BLaER1 treated with 17β-estradiol and CSF1 and Interleukin-3, amounts not matched to agents 10 nM and 100 nM (cell line): ENCODE data around the gene GLB1L2.
A peak's percentile ranks its signal among the peaks of the same experiment; 100 is the strongest.
"Not testable (repeated sequence)": the region's sequence is repeated elsewhere in the genome, so short reads cannot be mapped to it uniquely, and the experiment has no call there.

Source experiments
- H3K27ac ChIP-seq, 11 experiments: shearing (Covaris generic); formaldehyde crosslinking; 2 replicates each; pipeline ENCODE4 v1.8.1; 2022
- H3K27me3 ChIP-seq, 11 experiments: shearing (Covaris generic); formaldehyde crosslinking; 2 replicates each; pipeline ENCODE4 v1.8.1; 2022
- H3K36me3 ChIP-seq, 11 experiments: shearing (Covaris generic); formaldehyde crosslinking; 2 replicates each; pipeline ENCODE4 v1.8.1; 2022
- H3K4me1 ChIP-seq, 10 experiments: shearing (Covaris generic); formaldehyde crosslinking; 2 replicates each; pipeline ENCODE4 v1.8.1; 2022
- H3K4me2 ChIP-seq, 11 experiments: shearing (Covaris generic); formaldehyde crosslinking; 2 replicates each; pipeline ENCODE4 v1.8.1; 2022
- H3K4me3 ChIP-seq, 10 experiments: shearing (Covaris generic); formaldehyde crosslinking; 2 replicates each; pipeline ENCODE4 v1.8.1; 2022
- H3K9ac ChIP-seq, 11 experiments: shearing (Covaris generic); formaldehyde crosslinking; 2 replicates each; pipeline ENCODE4 v1.8.1; 2022
- H3K9me3 ChIP-seq, 11 experiments: shearing (Covaris generic); formaldehyde crosslinking; replicated peaks in 1 of 11; 2 replicates each; pipeline ENCODE4 v1.8.1; 2022
- H4K20me1 ChIP-seq, 11 experiments: shearing (Covaris generic); formaldehyde crosslinking; 2 replicates each; pipeline ENCODE4 v1.8.1; 2022
- Cebpa-rat ChIP-seq, 11 experiments: shearing (Covaris generic); IDR thresholded peaks; 2 replicates each; pipeline ENCODE4 v1.8.1; 2022

Gene GLB1L2

DNA sequence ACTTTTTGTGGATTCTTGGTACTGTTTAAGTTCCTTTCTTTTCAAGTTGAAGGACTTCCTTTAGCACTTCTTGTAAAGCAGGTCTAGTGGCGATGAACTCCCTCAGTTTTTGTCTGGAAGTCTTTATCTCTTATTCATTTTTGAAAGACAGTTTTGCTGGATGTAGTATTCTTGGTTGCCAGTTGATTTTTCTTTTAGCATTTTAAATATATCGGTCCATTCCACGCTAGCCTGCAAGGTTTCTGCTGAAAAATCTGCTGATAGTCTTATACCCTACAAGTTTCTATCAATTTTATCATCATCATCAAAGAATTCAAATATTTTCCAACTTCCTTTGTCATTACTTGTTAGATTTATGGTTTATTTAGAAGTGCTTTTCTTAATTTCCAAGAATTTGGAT, 14.7 kb upstream of the GLB1L2 start:
- Histone ChIP-seq H4K20me1 (no peaks in the 10 kb centered on the region), H3K4me3 (no peak overlapping the region), H3K36me3 (no peaks in the 10 kb centered on the region), H3K27ac (no peak overlapping the region), H3K27me3 (no peaks in the 10 kb centered on the region), H3K9me3 (peaks cover 18 to 50% (median 31%) of the 10 kb centered on the region in 11 experiments), H3K9ac (no peak overlapping the region), H3K4me2 (no peak overlapping the region), H3K4me1 (peaks cover 0 to 11% (median 0%) of the 10 kb centered on the region in 10 experiments; a peak in 3 of 20 replicates)
- TF ChIP-seq Cebpa-rat (IDR thresholded peaks at IDR 0.05), result no peak

- not testable (repeated sequence) for H3K27ac ChIP-seq, H3K27me3 ChIP-seq, H3K4me1 ChIP-seq, H3K36me3 ChIP-seq, H3K4me3 ChIP-seq, H3K4me2 ChIP-seq, H3K9ac ChIP-seq, H4K20me1 ChIP-seq
- peaks cover 17 to 53% (median 29%) of the 10 kb centered on the region in 11 experiments for H3K9me3 ChIP-seq
Observed at GRCh38 chr11:134321373-134321772, 10.4 kb upstream of the GLB1L2 start.

DNA sequence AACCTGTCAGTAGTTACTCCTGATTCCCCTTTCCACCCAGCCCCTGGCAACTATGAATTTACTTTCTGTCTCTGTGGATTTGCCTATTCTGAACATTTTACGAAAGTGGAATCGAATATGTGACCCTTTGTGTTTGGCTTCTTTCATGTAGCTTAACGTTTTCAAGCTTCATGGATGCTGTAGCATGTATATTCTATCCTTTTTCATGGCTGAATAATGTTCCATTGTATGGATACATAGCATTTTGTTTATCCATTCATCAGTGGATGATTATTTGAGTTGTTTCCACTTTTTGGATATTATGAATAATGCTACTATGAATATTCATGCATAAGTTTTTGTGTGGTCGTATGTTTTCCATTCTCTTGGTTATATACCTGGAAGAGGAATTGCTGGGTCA, 9.2 kb upstream of the GLB1L2 start:
- no peak overlapping the region for H3K9ac ChIP-seq
- H3K4me2 ChIP-seq, result no peak overlapping the region
- H3K27me3 ChIP-seq, result no peaks in the 10 kb centered on the region
- TF ChIP-seq Cebpa-rat (IDR thresholded peaks at IDR 0.05), result no peak
- H3K36me3 ChIP-seq, result no peaks in the 10 kb centered on the region
- H3K9me3 ChIP-seq, result peaks cover 6 to 41% (median 20%) of the 10 kb centered on the region in 11 experiments; a peak in 15 of 22 replicates
- no peak overlapping the region for H3K4me3 ChIP-seq
- no peaks in the 10 kb centered on the region for H4K20me1 ChIP-seq
- H3K4me1 ChIP-seq, result no peaks in the 10 kb centered on the region
- no peak overlapping the region for H3K27ac ChIP-seq

DNA sequence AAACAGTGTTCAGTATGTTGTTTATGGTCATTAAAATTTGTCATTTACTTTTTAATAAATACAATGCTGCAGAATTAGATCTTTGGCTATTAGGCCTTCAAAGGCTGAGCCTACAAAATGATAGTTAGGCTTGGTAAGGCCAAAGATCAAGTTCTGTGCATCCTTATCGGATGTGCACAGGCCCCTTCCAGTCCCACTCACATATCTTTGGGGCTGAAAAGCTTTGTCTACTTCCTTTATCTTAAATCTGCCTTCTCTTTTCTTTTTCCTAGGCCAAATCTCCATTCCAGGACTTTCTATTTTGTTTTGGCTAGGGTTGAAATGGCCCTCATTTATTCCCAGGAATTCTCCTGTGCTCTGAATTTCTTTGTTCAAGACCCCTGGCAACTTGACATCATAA, 3.4 kb upstream of the GLB1L2 start:
- Histone ChIP-seq H3K4me2 (no peak overlapping the region), H3K9ac (no peak overlapping the region), H3K27me3 (peaks cover 25 to 36% (median 33%) of the 10 kb centered on the region in 11 experiments), H3K36me3 (no peaks in the 10 kb centered on the region), H3K27ac (no peak overlapping the region), H3K4me1 (peaks cover 11 to 24% (median 15%) of the 10 kb centered on the region in 10 experiments; a peak in 19 of 20 replicates), H4K20me1 (peaks cover 0 to 14% (median 0%) of the 10 kb centered on the region in 11 experiments; a peak in 5 of 22 replicates), H3K9me3 (no peaks in the 10 kb centered on the region), H3K4me3 (no peak overlapping the region)
- TF ChIP-seq Cebpa-rat (IDR thresholded peaks at IDR 0.05), result no peak

DNA sequence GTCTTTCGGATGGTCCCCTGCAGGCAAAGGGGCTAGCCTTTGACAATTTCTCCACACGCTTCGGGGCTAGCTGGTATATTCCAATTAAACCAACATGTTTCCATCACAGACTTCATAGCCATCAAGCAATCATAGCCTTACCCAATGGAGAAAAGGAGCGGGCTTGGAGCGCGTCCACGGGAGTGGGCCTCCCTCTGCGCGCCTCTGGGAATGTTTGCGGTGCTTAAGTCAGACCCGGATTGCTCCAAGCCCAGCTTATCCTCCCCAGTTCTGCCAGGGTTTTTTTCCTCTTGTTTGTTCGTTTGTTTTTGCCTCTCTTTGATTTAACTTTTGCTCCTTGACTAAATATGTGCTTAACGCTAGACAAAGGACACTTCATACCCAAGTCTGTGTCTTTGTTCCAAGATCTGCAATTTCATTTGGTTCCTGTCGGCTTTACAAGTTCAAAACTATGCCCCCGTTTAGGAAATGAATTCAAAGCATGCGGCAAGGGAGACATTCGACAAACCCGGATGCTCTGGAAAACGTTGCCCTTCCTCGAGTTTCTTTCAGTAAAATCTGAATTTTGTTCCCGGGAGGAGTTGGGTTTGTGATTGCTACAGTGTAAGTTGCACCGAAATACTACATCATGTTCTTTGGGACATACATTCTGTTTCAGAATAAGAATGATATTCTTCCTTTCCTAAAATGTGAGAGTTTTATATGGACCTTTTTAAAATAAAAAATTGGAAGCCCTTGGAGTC, 1.0 kb upstream of the GLB1L2 start:
- H3K4me2 ChIP-seq, result peak overlapping the region; percentile 78 to 99 (median 88); a peak in 21 of 22 replicates
- H3K4me3 ChIP-seq, result peak overlapping the region; percentile 46 to 66 (median 55); a peak in 16 of 20 replicates
- no peak for TF ChIP-seq Cebpa-rat (IDR thresholded peaks at IDR 0.05)
- H3K9me3 ChIP-seq, result no peaks in the 10 kb centered on the region
- peak overlapping the region in 1 of 11 experiments; percentile 33; a peak in 2 of 22 replicates for H3K9ac ChIP-seq
- peaks cover 25 to 42% (median 39%) of the 10 kb centered on the region in 11 experiments for H3K27me3 ChIP-seq
- peaks cover 12 to 28% (median 18%) of the 10 kb centered on the region in 10 experiments for H3K4me1 ChIP-seq
- no peaks in the 10 kb centered on the region for H3K36me3 ChIP-seq
- H3K27ac ChIP-seq, result no peak overlapping the region
- peaks cover 0 to 17% (median 0%) of the 10 kb centered on the region in 11 experiments; a peak in 6 of 22 replicates for H4K20me1 ChIP-seq

GRCh38 chr11:134332189-134332631, 422 bp downstream of the GLB1L2 start:
- H3K4me1 ChIP-seq, result peaks cover 12 to 28% (median 18%) of the 10 kb centered on the region in 10 experiments
- H4K20me1 ChIP-seq, result peaks cover 0 to 17% (median 0%) of the 10 kb centered on the region in 11 experiments; a peak in 6 of 22 replicates
- H3K36me3 ChIP-seq, result no peaks in the 10 kb centered on the region
- no peak for TF ChIP-seq Cebpa-rat (IDR thresholded peaks at IDR 0.05)
- peak overlapping the region; percentile 52 to 74 (median 64) for H3K4me3 ChIP-seq
- H3K4me2 ChIP-seq, result peak overlapping the region; percentile 96 to 100 (median 99)
- peak overlapping the region; percentile 27 to 75 (median 61); a peak in 18 of 22 replicates for H3K9ac ChIP-seq
- H3K9me3 ChIP-seq, result no peaks in the 10 kb centered on the region
- H3K27ac ChIP-seq, result peak overlapping the region in 8 of 11 experiments; percentile 8 to 42 (median 28); a peak in 7 of 22 replicates
- H3K27me3 ChIP-seq, result peaks cover 25 to 42% (median 39%) of the 10 kb centered on the region in 11 experiments

- Histone ChIP-seq H3K27me3 (peaks cover 25 to 42% (median 39%) of the 10 kb centered on the region in 11 experiments), H4K20me1 (peaks cover 0 to 17% (median 0%) of the 10 kb centered on the region in 11 experiments; a peak in 6 of 22 replicates), H3K9me3 (no peaks in the 10 kb centered on the region), H3K4me1 (peaks cover 12 to 28% (median 18%) of the 10 kb centered on the region in 10 experiments), H3K4me3 (peak overlapping the region in 2 of 10 experiments; percentile 60 to 66; a peak in 7 of 20 replicates), H3K4me2 (peak overlapping the region; percentile 96 to 100 (median 99); a peak in 17 of 22 replicates), H3K27ac (no peak overlapping the region), H3K9ac (no peak overlapping the region), H3K36me3 (no peaks in the 10 kb centered on the region)
- no peak for TF ChIP-seq Cebpa-rat (IDR thresholded peaks at IDR 0.05)
Observed at GRCh38 chr11:134332782-134333181, 994 bp downstream of the GLB1L2 start.

DNA sequence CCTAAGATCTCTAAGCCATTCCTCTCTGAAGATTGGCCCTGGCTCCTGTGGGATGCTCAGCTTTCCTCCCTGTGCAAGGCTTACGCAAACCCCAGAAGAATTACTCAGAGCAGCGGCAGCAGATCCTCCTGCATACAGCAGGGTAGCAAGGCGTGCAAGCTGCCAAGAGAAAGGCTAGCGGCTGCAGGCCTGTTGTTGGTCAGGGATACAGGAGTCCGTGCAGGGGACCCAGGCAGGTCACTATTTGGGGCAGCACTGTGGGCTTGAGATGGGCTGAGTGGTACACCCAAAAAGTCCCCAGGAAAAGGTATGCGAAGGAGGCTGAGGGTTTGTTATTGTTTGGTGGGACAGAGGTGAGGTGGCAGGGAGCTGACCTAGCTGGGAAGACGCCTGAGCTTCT, 1.5 kb downstream of the GLB1L2 start:
- TF ChIP-seq Cebpa-rat (IDR thresholded peaks at IDR 0.05), result no peak
- Histone ChIP-seq H3K9me3 (no peaks in the 10 kb centered on the region), H3K9ac (no peak overlapping the region), H3K27me3 (peaks cover 25 to 42% (median 39%) of the 10 kb centered on the region in 11 experiments), H3K36me3 (no peaks in the 10 kb centered on the region), H3K4me3 (no peak overlapping the region), H3K4me1 (peaks cover 12 to 28% (median 18%) of the 10 kb centered on the region in 10 experiments), H3K4me2 (peak overlapping the region in 6 of 11 experiments; percentile 13 to 99 (median 29); a peak in 8 of 22 replicates), H4K20me1 (peaks cover 0 to 17% (median 0%) of the 10 kb centered on the region in 11 experiments; a peak in 6 of 22 replicates), H3K27ac (no peak overlapping the region)

- Histone ChIP-seq H3K4me2 (peak overlapping the region in 5 of 11 experiments; percentile 13 to 38 (median 27); a peak in 9 of 22 replicates), H3K4me3 (no peak overlapping the region), H3K9me3 (no peaks in the 10 kb centered on the region), H3K27ac (no peak overlapping the region), H3K27me3 (peaks cover 25 to 42% (median 39%) of the 10 kb centered on the region in 11 experiments), H3K9ac (no peak overlapping the region), H3K36me3 (no peaks in the 10 kb centered on the region), H4K20me1 (peaks cover 0 to 17% (median 0%) of the 10 kb centered on the region in 11 experiments; a peak in 6 of 22 replicates), H3K4me1 (peaks cover 12 to 28% (median 18%) of the 10 kb centered on the region in 10 experiments)
- TF ChIP-seq Cebpa-rat (IDR thresholded peaks at IDR 0.05), result no peak
Observed at GRCh38 chr11:134333946-134334345, 2.2 kb downstream of the GLB1L2 start.
